ENCODE data around the gene COBL. TPM values are rescaled to one million over a fixed set of nuclear protein-coding genes. Genes with fewer than 3 reads are reported as not detected.

COBL gene
- total RNA-seq, 4 donors from 2014 or later = 5.9 to 21.3 (median 7.8) TPM

- intact Hi-C loops (cut with DNase I) = no loop called here
- no peak for TF ChIP-seq POLR2A (IDR thresholded peaks at IDR 0.05)
- no peak for TF ChIP-seq CTCF (IDR thresholded peaks at IDR 0.05)
- no peak overlapping the region for H3K27ac ChIP-seq
- no peaks in the 10 kb centered on the region for H3K9me3 ChIP-seq
- no peak for DNase-seq
- peaks cover 0 to 27% (median 3%) of the 10 kb centered on the region in 3 donors for H3K4me1 ChIP-seq
- 78 to 83% methylated on average over 3 of the region's 3 CpGs for WGBS, 2 donors
- peaks cover 0 to 11% (median 0%) of the 10 kb centered on the region in 4 donors for H3K27me3 ChIP-seq
- no peaks in the 10 kb centered on the region for H3K36me3 ChIP-seq
- H3K4me3 ChIP-seq = no peak overlapping the region
Observed at GRCh38 chr7:51311166-51311565, 5.4 kb downstream of the COBL start.

- no peak for DNase-seq
- intact Hi-C loops (cut with DNase I) = no loop called here
- Histone ChIP-seq H3K4me1 (peaks cover 0 to 16% (median 0%) of the 10 kb centered on the region in 3 donors), H3K4me3 (no peak overlapping the region), H3K27me3 (peaks cover 0 to under 1% (median 0%) of the 10 kb centered on the region in 4 donors), H3K9me3 (no peaks in the 10 kb centered on the region), H3K27ac (peak overlapping the region in 2 of 4 donors; percentile 10 to 37), H3K36me3 (no peaks in the 10 kb centered on the region)
- WGBS, 2 donors = 72 to 85% methylated on average over 3 of the region's 3 CpGs
- TF ChIP-seq POLR2A (IDR thresholded peaks at IDR 0.05) = no peak
- no peak for TF ChIP-seq CTCF (IDR thresholded peaks at IDR 0.05)
Observed at GRCh38 chr7:51310131-51310583, 6.5 kb downstream of the COBL start.

- Histone ChIP-seq H3K9me3 (no peaks in the 10 kb centered on the region), H3K27me3 (no peaks in the 10 kb centered on the region), H3K4me1 (peaks cover 0 to 10% (median 0%) of the 10 kb centered on the region in 3 donors), H3K27ac (peak overlapping the region in 2 of 4 donors; percentile 37 to 44), H3K36me3 (no peaks in the 10 kb centered on the region), H3K4me3 (no peak overlapping the region)
- TF ChIP-seq CTCF (IDR thresholded peaks at IDR 0.05) = no peak
- no peak for TF ChIP-seq POLR2A (IDR thresholded peaks at IDR 0.05)
- intact Hi-C loops (cut with DNase I) = loop anchor here (10.0 kb wide), 1 partner anchor 55 kb away; no protein-coding TSS in a partner anchor
- DNase-seq = no peak
- 75 to 84% methylated on average over 8 of the region's 8 CpGs for WGBS, 2 donors
Observed at GRCh38 chr7:51309361-51310130, 7.1 kb downstream of the COBL start.

- Histone ChIP-seq H3K4me1 (peaks cover 0 to 4% (median 0%) of the 10 kb centered on the region in 3 donors), H3K36me3 (no peaks in the 10 kb centered on the region), H3K27me3 (no peaks in the 10 kb centered on the region), H3K9me3 (no peaks in the 10 kb centered on the region), H3K27ac (peak overlapping the region in 2 of 4 donors; percentile 37 to 44), H3K4me3 (no peak overlapping the region)
- 51 to 79% methylated on average over 4 of the region's 5 CpGs for WGBS, 2 donors
- DNase-seq = no peak
- intact Hi-C loops (cut with DNase I) = loop anchor here (10.0 kb wide), 1 partner anchor 56 kb away; no protein-coding TSS in a partner anchor
- TF ChIP-seq POLR2A (IDR thresholded peaks at IDR 0.05) (no peak), CTCF (IDR thresholded peaks at IDR 0.05) (no peak)
Observed at GRCh38 chr7:51308696-51309095, 7.9 kb downstream of the COBL start.

- 59 to 74% methylated on average over 4 of the region's 4 CpGs for WGBS, 2 donors
- Histone ChIP-seq H3K27me3 (no peaks in the 10 kb centered on the region), H3K4me1 (no peaks in the 10 kb centered on the region), H3K4me3 (no peak overlapping the region), H3K27ac (no peak overlapping the region), H3K9me3 (no peaks in the 10 kb centered on the region), H3K36me3 (no peaks in the 10 kb centered on the region)
- intact Hi-C loops (cut with DNase I) = loop anchor here (10.0 kb wide), 1 partner anchor 57 kb away; no protein-coding TSS in a partner anchor
- DNase-seq = no peak
- TF ChIP-seq POLR2A (IDR thresholded peaks at IDR 0.05) (no peak), CTCF (IDR thresholded peaks at IDR 0.05) (no peak)
Observed at GRCh38 chr7:51308265-51308664, 8.3 kb downstream of the COBL start.
